AG20443 (cell line): ENCODE results near the gene SLIT3.

Experiments
- DNase-seq: peaks from one replicate; pipeline ENCODE4 v3.0.0; 2012; ENCODE audit warnings: low spot score, mixed read lengths

SLIT3 gene

GRCh38 chr5:168669668-168670378 is 631.1 kb downstream of the SLIT3 start:
- DNase-seq, result no peak

GRCh38 chr5:168669156-168669555 is 631.8 kb downstream of the SLIT3 start:
- no peak for DNase-seq

- DNase-seq, result no peak
These were observed 632.9 kb downstream of the SLIT3 start for GRCh38 chr5:168668078-168668477.

GRCh38 chr5:168667301-168667840 is 633.6 kb downstream of the SLIT3 start:
- DNase-seq, result no peak

- DNase-seq, result no peak
These were observed 634.6 kb downstream of the SLIT3 start for GRCh38 chr5:168666356-168666755.

- DNase-seq, result no peak
These were observed 637.5 kb downstream of the SLIT3 start for GRCh38 chr5:168663276-168664004.

- DNase-seq, result no peak
These were observed 639.1 kb downstream of the SLIT3 start for GRCh38 chr5:168661593-168662485.

GRCh38 chr5:168660691-168661090 is 640.2 kb downstream of the SLIT3 start:
- no peak for DNase-seq

- no peak for DNase-seq
These were observed 641.6 kb downstream of the SLIT3 start for GRCh38 chr5:168659286-168659847.

- DNase-seq, result no peak
These were observed 642.5 kb downstream of the SLIT3 start for GRCh38 chr5:168658394-168658793.

GRCh38 chr5:168656633-168657032 is 644.3 kb downstream of the SLIT3 start:
- peak; percentile 62 for DNase-seq

GRCh38 chr5:168655316-168655715 is 645.6 kb downstream of the SLIT3 start:
- no peak for DNase-seq

GRCh38 chr5:168654211-168654721 is 646.7 kb downstream of the SLIT3 start:
- DNase-seq, result peak; percentile 92

- DNase-seq, result no peak
These were observed 647.3 kb downstream of the SLIT3 start for GRCh38 chr5:168653626-168654025.

- peak; percentile 71 for DNase-seq
These were observed 649.3 kb downstream of the SLIT3 start for GRCh38 chr5:168651648-168652047.

- DNase-seq, result no peak
These were observed 651.6 kb downstream of the SLIT3 start for GRCh38 chr5:168649306-168649705.

- no peak for DNase-seq
These were observed 652.4 kb downstream of the SLIT3 start for GRCh38 chr5:168648576-168648975.

GRCh38 chr5:168648016-168648415 is 652.9 kb downstream of the SLIT3 start:
- DNase-seq, result no peak

GRCh38 chr5:168647083-168647482 is 653.9 kb downstream of the SLIT3 start:
- DNase-seq, result peak; percentile 67

- no peak for DNase-seq
These were observed 654.6 kb downstream of the SLIT3 start for GRCh38 chr5:168646335-168646734.

GRCh38 chr5:168645195-168645594 is 655.7 kb downstream of the SLIT3 start:
- no peak for DNase-seq

GRCh38 chr5:168642019-168642418 is 658.9 kb downstream of the SLIT3 start:
- DNase-seq, result no peak
